DMS114 treated with DMSO at 0.1 percent for 48 hours (cell line): Measurements from ENCODE around the gene FLT3.
"Not testable (repeated sequence)": the region's sequence is repeated elsewhere in the genome, so short reads cannot be mapped to it uniquely, and the experiment has no call there.

ENCODE experiments used
- DNase-seq: peaks from one replicate; lab custom pipeline; 2025; ENCODE audit not compliant: unreplicated experiment; lab: John Stamatoyannopoulos, UW

Gene FLT3

GRCh38 chr13:27975564-27976361, 124.6 kb downstream of the FLT3 start:
- no peak for DNase-seq

DNA sequence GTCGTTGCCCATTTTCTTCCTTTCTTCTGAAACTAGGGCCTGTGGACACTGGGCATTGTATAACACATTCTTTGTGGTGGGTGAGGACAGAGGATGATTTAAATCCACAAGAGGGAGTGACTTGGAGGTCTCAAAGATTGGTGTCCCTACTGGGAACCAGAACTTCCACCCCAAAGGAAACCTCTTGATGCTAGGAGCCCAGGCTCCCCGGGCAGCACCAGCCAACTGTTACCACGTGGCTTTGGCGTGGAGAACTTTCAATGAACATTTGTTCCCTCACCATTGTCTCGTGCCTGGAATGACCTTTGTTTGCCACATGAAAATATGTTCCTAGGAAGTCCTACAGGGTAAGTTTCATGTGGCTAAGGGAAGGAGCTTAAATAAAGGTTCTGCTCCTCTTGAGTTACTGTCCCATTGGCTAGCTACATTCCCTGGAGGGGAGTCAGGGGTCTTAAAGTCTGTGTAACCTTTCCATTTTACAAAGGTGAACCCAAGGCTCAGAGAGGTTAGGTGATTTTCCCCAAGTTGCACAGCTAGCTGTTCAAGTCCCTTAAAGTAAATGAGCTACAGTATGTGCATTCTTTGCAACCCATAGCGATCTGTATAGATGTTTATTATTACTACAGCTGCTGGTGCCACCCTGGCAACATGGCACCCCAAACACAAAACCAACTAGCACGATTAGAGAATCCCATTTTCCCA, 126.3 kb downstream of the FLT3 start:
- no peak for DNase-seq

GRCh38 chr13:27973291-27973690, 127.1 kb downstream of the FLT3 start:
- no peak for DNase-seq

DNA sequence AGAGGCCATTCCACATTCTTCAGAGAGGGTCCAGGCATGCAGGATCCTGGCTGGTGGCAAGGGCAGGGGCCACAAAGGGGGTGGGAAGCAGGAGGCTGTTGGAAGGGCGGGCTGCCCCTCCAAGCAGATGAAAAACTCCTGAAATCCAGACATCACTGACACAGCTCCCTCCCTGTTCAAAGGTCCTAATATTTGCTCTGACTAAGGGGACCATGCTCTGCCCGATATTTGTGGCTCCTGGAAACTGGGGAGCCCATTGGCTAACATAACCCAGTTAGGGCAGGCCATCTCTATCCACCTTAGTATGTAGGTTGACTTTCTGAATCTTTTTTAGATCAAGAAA, 127.9 kb downstream of the FLT3 start:
- DNase-seq = no peak

GRCh38 chr13:27971776-27972477, 128.4 kb downstream of the FLT3 start:
- no peak for DNase-seq

GRCh38 chr13:27971236-27971645, 129.1 kb downstream of the FLT3 start:
- DNase-seq = no peak

- no peak for DNase-seq
These were observed 129.8 kb downstream of the FLT3 start for GRCh38 chr13:27970382-27971235.

DNA sequence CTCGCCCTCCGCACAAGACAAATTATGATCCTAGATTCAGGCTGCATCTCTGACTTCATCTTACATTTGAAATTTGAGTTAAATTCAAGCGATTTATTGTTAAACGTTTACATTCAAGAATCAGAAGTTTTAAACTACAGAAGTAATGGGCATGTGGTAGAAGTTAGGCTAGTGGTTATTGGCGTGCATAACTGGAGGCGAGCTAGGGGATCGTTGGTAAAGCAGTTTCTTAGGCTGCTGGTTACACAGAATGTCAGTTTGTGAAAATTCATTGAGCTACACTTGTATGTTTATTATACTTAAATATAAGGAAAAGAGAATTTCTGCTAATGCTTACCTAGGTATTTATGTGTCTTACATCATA, 130.5 kb downstream of the FLT3 start:
- DNase-seq = no peak

DNA sequence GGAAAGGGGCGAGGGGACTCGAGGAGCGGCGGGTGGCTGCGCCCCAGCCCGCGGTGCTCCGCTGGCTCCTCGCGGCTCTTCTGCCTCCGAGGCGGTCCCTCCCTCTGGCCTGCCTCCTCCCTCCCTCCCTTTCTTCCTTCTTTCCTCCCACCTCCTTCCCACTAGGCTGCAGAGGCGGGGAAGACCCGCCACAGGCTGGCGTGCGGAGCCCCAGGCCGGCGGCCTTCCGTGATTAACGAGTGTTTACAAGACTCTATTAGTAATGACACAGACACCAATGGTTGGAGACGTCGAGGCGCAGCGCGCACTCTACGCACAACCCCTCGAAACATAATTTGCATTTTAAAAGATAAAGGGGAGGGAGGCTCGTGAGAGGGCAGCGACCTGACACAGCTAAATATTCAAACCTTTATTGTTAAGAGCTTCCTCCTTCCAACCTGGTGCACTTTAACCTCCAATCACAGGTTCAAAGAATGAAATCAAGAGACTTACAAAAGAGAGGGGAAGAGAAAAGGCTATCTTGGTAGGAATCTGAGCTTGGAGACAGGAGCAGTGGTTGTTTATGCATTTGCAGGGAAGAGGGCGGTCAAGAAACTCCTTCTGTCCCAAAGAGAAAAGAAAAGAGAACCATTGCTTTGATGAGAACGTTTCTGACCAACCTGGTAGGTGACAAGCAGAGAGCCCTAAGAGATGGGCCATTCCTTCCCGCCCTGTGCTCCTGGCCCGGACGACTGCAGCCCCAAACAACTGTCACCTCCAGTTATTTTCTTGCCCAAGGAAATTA, 131.1 kb downstream of the FLT3 start, which contains the start of gene CDX2:
CDX2 (minus strand) TSS at position 234 of the 784 bp plus-strand sequence. CDS start 309 bp downstream, outside the sequence.
- DNase-seq = no peak

DNA sequence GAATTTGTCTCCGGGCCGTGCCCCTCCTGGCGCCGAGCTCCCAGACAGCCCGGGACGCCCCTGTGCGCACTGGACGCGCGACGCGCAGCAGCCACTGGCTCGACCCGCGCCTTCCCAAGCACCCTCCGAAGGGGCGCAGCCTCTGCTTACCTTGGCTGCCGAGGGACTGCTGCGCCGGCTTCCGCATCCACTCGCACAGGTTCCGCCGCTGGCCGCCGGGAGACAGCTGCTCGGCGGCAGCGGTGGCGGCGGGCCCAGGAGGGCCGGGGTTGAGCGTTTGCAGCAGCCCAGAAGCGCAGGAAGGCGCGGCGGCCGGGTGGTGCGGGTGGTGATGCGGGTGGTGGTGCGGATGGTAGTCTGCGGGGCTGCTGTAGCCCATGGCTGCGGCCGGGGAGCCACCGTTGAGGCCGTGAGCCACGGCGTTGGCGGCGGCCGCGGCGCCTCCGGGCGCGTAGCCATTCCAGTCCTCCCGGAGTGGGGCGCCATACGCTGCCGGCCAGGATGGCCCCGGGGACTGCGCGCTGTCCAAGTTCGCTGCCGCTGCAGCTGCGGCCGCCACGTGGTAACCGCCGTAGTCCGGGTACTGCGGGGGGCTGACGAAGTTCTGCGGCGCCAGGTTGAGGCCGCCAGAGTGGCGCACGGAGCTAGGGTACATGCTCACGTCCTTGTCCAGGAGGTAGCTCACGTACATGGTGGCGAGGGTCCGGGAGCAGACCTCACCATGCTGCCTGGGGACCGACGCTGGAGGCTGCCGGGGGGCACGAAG, 131.9 kb downstream of the FLT3 start:
- DNase-seq = peak; percentile 11

GRCh38 chr13:27967736-27968315, 132.6 kb downstream of the FLT3 start:
- DNase-seq = no peak

GRCh38 chr13:27967203-27967735, 133.1 kb downstream of the FLT3 start:
- no peak for DNase-seq

- DNase-seq = no peak
These were observed 133.7 kb downstream of the FLT3 start for GRCh38 chr13:27966641-27967202.

DNA sequence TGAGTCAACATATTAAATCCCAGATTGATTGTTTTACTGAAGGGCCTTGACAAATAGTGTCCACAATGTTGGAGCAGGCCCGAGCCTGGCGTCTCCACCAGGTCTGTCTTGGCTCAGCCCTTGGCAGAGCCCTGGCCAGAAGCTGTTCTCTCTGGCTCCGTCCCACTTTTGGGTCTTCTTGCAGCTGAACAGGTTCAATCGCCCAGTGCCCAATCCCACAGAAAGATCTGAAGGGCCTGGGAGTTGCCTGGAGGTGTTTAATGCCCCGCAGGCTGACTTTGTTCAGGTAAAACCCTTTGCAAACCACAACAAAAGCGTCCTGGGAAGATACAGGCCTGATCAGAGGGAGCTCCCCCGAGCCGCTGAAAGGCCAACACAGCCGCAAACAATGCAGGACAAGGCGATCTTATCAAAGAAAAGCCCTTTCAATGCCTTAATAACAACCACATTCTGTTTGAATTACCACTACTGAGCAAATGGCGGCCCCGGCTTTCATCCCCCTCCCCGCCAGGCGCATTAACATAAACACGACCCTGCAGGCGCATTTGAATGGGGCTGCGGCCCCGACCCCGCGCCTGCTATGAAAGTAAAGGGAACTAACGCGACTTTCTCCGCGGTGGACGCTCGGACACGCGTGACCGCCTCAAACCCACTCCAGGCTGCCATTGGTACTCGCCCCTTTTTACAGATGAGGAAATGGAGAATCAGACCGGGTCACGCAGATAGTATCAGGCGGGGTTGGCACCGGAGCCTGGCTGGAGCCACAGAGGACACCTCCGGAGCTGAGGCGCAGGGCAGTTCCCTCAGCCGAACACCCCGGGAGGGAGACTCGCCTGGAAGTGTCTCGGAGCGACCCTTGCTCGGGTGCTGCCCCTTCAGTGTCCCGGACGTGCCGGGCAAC, 134.4 kb downstream of the FLT3 start:
- DNase-seq = no peak

DNA sequence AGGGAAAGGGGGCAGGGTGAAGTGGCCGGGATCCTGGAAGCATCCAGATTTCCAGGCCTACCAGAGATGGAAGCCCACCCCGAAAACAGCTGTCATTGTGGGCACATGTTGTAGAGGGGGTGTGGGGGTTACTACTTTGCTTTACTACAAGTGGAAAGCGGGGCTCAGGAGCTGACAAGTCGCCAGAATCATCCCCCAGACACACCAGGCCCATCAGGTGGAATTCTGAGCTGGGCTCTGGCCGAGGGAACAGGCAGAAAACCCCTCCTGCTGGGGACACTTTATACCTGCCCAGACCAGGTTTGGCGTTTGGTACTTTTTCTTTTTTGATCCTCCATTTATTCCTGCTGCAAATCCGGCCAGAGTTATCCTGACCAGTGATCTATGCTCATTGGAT, 135.0 kb downstream of the FLT3 start:
- DNase-seq = no peak

DNA sequence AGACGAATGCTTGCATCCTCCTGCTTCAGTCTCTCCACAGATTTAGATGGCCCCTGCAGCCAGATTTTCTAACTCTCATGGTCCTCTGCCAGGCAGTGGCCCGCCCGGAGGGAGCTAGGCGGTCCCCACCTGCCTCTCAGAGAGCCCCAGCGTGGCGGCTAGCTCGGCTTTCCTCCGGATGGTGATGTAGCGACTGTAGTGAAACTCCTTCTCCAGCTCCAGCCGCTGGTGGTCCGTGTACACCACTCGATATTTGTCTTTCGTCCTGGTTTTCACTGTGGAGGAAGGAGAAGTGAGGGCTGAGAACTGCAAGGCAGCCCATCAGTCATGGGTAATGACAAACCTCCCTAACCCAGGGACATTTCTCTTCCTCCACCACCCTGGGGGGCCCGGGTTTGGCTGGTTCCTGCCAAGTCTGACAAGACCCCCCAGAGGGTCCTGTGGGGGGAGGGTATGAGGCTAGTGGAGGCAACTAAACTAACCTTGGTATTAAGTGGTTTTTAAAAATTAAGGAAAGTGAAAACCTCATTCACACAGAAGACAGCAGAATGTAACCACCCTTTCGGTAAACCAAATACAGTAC, 135.5 kb downstream of the FLT3 start:
- DNase-seq = no peak

GRCh38 chr13:27964206-27964605, 136.2 kb downstream of the FLT3 start:
- DNase-seq = not testable (repeated sequence)
